Transverse colon (tissue), 3 donors: ENCODE measurements around the gene ANXA5.
"Not testable (repeated sequence)": the region's sequence is repeated elsewhere in the genome, so short reads cannot be mapped to it uniquely, and the experiment has no call there.

ENCODE experiments used
- CTCF ChIP-seq, 5 experiments: fragments of 200-600 bp in 3 of 5; fragments of 450-650 bp in 2 of 5; sonication (generic) in 3 of 5; IDR thresholded peaks; 1 replicate in 2 of 5; 2 replicates in 3 of 5; pipeline ENCODE4 v1.5.1; 2016 to 2017; ENCODE audit warnings: antibody characterized with exemption in 5 of 5, inconsistent platforms in 3 of 5, mild to moderate bottlenecking in 2 of 5, moderate library complexity in 1 of 5
- EP300 ChIP-seq: sonication (generic); formaldehyde crosslinking; IDR thresholded peaks from one replicate; pipeline ENCODE4 v1.6.1; 2017; ENCODE audit warnings: antibody characterized with exemption, low read depth
- POLR2A ChIP-seq: fragments of 450-650 bp; IDR thresholded peaks from one replicate; pipeline ENCODE4 v1.6.1; 2016; ENCODE audit warnings: antibody characterized with exemption, mild to moderate bottlenecking, moderate library complexity

- not testable (repeated sequence) for TF ChIP-seq POLR2A; EP300; CTCF (IDR thresholded peaks at IDR 0.05)
Measured at GRCh38 chr4:121729753-121730152, 33.0 kb upstream of the ANXA5 start.
